HS-5 (cell line): ENCODE measurements around the gene GPA33.

Experiments
- DNase-seq: peaks from one replicate; pipeline ENCODE4 v3.0.0-alpha.2; 2012; ENCODE audit warnings: low read depth

GPA33 gene

DNA sequence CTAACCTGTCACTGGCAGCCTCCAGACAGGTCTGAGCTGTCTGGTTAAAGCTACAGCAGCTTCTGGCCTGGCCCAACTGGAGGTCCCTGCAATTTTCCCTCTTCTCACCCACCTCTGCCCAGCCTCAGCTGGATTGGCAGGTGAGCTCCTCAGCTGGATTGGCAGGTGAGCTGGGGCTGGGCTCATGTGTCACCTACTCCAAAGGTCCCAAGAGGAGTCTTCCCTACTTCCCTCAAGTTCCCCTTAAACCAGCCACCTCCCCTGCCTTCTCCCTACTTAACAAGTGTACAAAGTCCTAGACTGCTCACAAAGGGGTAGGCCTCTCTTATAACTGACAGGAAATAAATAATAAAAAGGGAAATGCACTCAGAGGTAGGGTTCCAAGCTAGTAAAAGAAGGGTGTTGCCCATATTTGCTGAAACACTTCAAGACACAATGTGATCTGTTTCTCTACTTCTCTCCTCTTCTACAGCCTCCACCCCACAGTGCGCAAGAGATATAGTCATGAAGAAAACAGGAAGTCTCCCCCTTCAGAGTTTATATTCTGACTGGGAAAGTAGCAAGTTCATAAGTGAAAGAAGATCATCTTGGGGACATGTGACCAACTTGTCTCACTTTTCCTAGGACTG, at the start of gene GPA33:
Gene GPA33 (minus strand): TSS at position 64 of the 629 bp plus-strand sequence. CDS start 90 bp downstream, outside the sequence.
- DNase-seq: no peak

- no peak for DNase-seq
These were observed 48.5 kb upstream of the GPA33 start for GRCh38 chr1:167138703-167139102.

- DNase-seq: no peak
These were observed 47.8 kb upstream of the GPA33 start for GRCh38 chr1:167137793-167138510.

DNA sequence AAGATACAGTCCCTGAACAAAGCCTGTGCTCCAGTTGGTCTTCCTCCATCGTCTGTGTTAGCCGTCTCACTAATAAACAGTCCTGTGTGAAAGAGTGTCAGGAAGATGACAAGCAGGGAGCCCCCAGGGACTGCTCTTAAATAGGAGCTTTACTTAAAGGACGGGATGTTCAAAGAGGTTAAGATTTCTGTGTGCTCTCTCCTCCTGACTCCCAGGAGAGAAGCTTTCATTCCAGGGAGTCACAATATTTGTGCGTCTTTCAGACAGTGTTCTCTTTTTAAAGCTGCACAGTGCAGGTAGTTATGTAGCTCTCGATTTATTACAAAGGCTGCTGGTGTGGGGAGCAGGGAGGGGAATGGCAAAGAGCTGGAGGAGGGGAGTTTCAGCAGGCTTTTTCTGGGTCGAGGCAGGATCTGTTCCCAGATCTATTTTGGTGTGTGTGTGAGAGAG, 47.2 kb upstream of the GPA33 start:
- DNase-seq: no peak

GRCh38 chr1:167136806-167137205, 46.6 kb upstream of the GPA33 start:
- no peak for DNase-seq

DNA sequence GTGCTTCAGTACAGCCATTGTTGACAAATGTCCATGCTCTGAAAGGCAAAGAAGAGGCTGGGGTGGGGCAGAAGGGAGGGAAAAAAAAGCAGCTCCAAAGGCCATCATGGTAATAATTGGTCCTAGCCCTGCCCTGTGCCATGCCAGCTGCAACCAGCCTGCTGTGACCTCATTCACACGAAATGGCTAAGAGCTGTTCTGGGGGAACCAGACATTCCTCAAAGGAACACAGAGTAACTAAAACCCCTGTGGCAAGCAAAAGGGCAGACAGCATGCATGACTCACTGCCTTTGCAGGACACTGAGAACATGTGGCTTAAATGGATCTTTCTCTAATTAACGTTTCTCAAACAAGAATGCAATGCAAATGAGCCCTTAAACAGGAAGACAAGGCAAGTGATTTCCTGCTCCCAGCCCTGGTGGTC, 46.0 kb upstream of the GPA33 start:
- DNase-seq: no peak

- DNase-seq: no peak
These were observed 45.2 kb upstream of the GPA33 start for GRCh38 chr1:167135281-167135840.

DNA sequence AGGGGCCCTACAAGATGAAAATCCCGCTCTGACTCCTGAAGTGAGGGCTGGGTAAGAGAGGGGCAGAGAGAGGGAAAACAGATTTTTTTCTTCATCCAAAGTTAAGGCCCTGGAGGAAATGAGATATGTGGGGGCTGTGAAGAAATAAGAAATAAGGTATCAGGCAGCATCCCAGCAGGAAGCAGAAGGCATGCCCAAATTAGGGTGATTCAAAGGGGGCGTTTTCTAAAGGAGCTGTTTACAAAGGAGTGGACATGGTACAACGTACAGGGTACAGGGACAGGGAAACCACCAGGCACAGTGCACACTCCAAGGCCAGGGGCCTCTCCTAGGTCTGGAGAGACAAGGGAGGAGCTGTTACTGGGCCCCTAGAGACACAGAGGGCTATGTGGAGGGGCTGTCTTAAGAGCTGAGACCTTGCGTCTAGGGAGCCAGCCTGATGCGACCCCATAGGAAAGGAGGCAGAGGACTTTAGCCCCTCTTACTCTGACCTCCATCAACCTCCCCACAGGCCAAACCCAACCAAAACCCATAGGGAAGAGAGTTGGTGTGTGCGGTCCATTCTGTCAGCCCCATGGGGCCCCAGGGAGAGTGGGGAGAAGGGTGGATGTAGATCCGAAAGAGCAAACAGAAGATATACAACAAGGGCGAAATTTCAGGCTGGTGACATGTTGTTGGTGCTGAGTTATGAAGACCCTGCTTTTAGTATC, 42.3 kb upstream of the GPA33 start:
- no peak for DNase-seq

DNA sequence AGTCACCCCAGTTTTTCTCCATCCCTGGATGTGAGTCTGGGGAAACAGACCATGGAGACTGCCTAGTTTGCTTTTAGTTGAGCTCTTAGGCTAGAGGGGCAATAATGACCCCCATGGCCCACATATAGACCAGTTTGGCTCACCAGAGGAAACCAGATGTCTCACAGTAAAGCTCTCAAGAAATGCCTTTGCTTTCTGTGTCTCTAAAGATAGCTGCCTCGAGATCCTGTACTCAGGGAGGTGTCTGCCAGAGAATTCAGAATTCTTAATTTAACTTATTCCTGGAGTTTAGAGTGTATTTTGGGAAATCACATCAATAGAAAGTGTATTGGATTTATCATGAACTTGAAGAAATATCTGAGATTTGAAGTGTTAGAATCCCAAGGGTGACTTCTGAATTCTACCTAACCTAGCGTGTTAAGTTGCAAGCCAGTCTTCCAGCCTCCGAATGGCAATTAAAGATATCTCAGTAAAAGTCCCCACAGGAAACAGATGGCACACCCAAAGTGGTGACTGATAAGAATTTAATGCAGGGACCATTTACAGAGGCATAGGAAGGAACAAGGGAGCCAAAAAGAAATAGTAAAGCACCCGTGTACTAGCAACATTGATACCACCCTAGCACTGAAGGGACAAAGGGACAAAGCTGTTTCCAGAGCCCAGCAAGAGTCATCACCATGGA, 40.8 kb upstream of the GPA33 start:
- DNase-seq: no peak

- DNase-seq: no peak
These were observed 38.4 kb upstream of the GPA33 start for GRCh38 chr1:167128261-167129227.

DNA sequence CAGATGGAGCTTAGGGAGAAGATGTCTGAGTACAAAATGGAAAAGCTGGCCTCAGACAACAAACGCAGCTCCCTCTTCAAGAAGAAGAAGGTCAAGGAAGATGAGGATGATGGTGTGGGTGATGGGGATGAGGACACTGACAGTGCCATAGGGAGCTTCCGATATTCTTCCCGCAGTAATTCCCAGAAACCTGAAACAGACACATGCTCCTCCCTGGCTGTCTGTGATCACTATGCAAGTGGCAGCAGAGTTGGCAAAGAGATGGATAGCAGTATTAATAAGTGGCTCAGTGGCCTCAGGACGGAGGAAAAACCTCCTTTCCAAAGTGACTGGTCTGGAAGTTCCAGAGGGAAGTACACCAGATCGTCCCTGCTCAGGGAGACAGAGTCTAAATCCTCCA, 37.5 kb upstream of the GPA33 start:
- no peak for DNase-seq

GRCh38 chr1:167127236-167127635, 37.1 kb upstream of the GPA33 start:
- DNase-seq: no peak

DNA sequence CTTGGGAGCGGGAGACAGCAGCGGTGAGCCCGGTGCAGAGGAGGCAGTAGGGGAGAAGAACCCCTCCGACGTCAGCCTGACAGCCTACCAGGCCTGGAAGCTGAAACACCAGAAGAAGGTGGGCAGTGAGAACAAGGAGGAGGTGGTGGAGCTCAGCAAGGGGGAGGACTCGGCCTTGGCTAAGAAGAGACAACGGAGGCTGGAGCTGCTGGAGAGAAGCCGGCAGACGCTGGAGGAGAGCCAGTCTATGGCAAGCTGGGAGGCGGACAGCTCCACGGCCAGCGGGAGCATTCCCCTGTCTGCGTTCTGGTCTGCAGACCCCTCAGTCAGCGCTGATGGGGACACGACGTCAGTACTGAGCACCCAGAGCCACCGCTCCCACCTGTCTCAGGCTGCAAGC, 36.6 kb upstream of the GPA33 start:
- DNase-seq: no peak

GRCh38 chr1:167126317-167126716, 36.1 kb upstream of the GPA33 start:
- no peak for DNase-seq

DNA sequence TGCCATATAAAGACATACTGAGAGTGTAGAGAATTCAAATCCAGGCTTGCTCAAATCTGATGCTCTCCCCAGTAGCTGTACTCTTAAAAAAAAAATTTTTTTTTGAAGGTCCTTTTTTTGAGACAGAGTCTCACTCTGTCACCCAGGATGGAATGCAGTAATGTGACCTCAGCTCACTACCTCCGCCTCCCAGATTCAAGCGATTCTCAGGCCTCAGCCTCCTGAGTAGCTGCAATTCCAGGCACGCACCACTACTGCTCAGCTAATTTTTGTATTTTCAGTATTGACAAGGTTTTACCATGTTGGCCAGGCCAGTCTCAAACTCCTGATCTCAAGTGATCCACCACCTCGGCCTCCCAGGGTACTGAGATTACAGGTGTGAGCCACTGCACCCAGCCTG, 32.4 kb upstream of the GPA33 start:
- no peak for DNase-seq

DNA sequence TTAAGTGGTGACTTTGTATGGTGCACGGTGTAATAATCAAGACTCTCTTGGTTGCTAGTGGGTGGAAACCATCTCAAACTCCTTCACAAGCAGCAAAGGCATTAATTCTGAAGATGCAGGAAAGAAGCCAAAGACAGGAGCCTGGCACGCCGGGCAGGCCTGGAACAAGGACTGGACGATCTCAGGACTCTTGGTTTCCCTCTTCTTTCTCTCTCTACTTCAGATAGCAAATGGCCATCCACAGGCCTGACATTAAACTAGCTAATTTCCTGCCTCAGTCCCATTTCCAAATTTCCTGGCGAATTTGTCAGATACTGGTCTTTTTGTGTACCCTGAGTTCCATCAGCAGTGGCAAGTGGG, 31.9 kb upstream of the GPA33 start:
- no peak for DNase-seq

DNA sequence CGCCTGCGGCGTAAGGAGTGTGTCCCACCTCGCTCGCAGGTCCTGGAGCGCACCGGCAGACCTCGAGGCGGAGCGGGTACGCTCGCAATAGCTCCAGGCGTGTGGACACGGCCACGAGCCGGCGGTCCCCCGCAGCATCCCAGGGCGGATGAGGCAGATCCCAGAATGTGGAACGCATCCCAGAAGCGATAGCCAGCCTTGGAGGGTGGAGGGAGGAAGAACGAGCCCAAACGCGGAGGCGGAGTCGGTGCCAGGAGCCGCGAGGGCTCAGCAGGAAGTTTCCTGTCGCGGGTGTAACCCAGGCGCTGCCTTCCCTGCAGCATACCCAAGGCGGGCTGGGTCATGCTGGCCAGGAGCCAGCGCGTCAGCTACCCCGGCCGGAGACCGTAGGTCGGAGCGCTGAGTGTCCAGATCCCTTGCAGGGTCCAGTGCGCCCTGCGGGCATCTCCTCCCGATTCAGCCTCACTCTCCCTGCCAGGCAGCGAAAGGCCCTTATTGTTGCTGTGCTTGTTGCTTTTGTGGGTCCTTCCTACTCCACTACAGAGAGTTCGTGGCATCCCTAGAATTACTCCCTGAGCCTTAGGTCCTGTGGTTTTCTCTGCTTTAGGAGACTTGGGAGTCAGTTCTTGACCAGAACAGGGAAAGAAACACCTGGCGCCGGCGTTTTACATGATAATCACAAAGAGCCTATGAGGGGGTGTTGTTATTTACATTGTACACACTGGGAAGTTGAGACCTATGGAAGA, 31.4 kb upstream of the GPA33 start:
- no peak for DNase-seq

DNA sequence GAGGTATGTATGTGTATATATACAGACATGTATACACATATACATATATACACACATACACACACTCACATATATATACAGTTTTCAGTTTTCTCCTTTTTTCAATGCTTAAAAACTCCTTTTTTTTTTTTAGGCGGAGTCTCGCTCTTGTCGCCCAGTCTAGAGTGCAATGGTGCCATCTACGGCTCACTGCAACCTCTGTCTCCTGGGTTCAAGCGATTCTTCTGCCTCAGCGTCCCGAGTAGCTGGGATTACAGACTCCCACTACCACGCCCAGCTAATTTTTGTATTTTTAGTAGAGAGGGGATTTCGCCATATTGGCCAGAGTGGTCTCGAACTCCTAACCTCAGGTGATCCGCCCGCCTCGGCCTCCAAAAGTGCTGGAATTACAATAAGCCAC, 30.7 kb upstream of the GPA33 start:
- DNase-seq: no peak

DNA sequence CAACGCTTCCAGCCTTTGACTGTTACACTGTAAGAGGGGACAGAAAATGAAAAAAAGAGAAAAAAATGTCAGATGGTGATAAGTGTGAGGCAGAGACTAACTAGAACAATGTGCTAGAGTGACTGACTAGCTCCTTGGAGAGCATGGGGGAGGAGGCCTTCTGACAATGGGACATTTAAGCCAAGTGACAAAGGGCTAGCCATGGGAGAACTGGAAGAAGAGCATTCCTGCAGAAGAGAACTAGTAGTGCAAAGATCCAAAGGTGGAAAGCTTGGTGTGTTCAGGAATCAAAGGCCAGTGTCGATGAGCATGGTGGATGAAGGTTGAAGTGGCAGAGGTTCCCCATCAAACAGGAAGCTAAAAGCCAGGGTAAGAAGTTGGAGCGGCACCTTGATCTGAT, 29.5 kb upstream of the GPA33 start:
- no peak for DNase-seq

- no peak for DNase-seq
These were observed 28.0 kb upstream of the GPA33 start for GRCh38 chr1:167118188-167118587.
